Measurements from ENCODE around the gene SORBS2. TPM values are rescaled to one million over a fixed set of nuclear protein-coding genes. Genes with fewer than 3 reads are reported as not detected.

SORBS2 gene
- total and polyA plus RNA-seq, 4 experiments from 2014 or later: not detected

GRCh38 chr4:185822791-185823190 lies 10.8 kb upstream of the SORBS2 start:
- peaks cover 0 to 2% (median 0%) of the 10 kb centered on the region in 8 donors for H3K9me3 Mint-ChIP-seq

GRCh38 chr4:185821029-185821419 lies 9.0 kb upstream of the SORBS2 start:
- Histone ChIP-seq H3K27me3 (ENCODE audit: insufficient read depth, low read length) (no peaks in the 10 kb centered on the region), H3K4me1 (ENCODE audit: insufficient read depth, low read length) (no peaks in the 10 kb centered on the region), H3K36me3 (ENCODE audit: insufficient read depth, low read length) (no peaks in the 10 kb centered on the region), H3K27ac (ENCODE audit: low read depth, low read length) (no peak overlapping the region), H3K4me3 (ENCODE audit: low read length in 2 of 2) (no peak overlapping the region), H3K9me3 (ENCODE audit: control insufficient read depth in 1 of 2, low read length in 2 of 2) (no peaks in the 10 kb centered on the region)
- no peak overlapping the region for H3K27ac Mint-ChIP-seq
- H3K27me3 Mint-ChIP-seq: peaks cover 0 to 4% of the 10 kb centered on the region in 2 donors
- peaks cover 0 to 2% (median 0%) of the 10 kb centered on the region in 8 donors for H3K9me3 Mint-ChIP-seq
- ChIA-PET POLR2A (ENCODE audit: partially characterized antibody) (no interaction called here), CTCF (ENCODE audit: partially characterized antibody) (no interaction called here)
- intact Hi-C loops (cut with micrococcal nuclease): no loop called here
- DNase-seq: no peak
- no peak overlapping the region for H3K4me3 Mint-ChIP-seq
- H3K36me3 Mint-ChIP-seq: no peaks in the 10 kb centered on the region
- H3K4me1 Mint-ChIP-seq: no peaks in the 10 kb centered on the region

More at GRCh38 chr4:185822791-185823190, 10.8 kb upstream of the SORBS2 start:
- CTCF ChIA-PET (ENCODE audit: partially characterized antibody): no interaction called here
- Mint-ChIP-seq H3K27ac (no peak overlapping the region), H3K27me3 (peaks cover 0 to 2% of the 10 kb centered on the region in 2 donors), H3K36me3 (no peaks in the 10 kb centered on the region), H3K4me3 (no peak overlapping the region), H3K4me1 (no peaks in the 10 kb centered on the region)
- POLR2A ChIA-PET (ENCODE audit: partially characterized antibody): no interaction called here
- no peaks in the 10 kb centered on the region for H3K9me3 ChIP-seq (ENCODE audit: control insufficient read depth in 1 of 2, low read length in 2 of 2)
- H3K27ac ChIP-seq (ENCODE audit: low read depth, low read length): no peak overlapping the region
- no peaks in the 10 kb centered on the region for H3K27me3 ChIP-seq (ENCODE audit: insufficient read depth, low read length)
- no peak for DNase-seq
- H3K4me1 ChIP-seq (ENCODE audit: insufficient read depth, low read length): no peaks in the 10 kb centered on the region
- H3K36me3 ChIP-seq (ENCODE audit: insufficient read depth, low read length): no peaks in the 10 kb centered on the region
- intact Hi-C loops (cut with micrococcal nuclease): no loop called here
- no peak overlapping the region for H3K4me3 ChIP-seq (ENCODE audit: low read length in 2 of 2)

- H3K27me3 ChIP-seq (ENCODE audit: insufficient read depth, low read length): no peaks in the 10 kb centered on the region
- no peaks in the 10 kb centered on the region for H3K9me3 ChIP-seq (ENCODE audit: control insufficient read depth in 1 of 2, low read length in 2 of 2)
- no peak overlapping the region for H3K4me3 Mint-ChIP-seq
- ChIA-PET POLR2A (ENCODE audit: partially characterized antibody) (no interaction called here), CTCF (ENCODE audit: partially characterized antibody) (no interaction called here)
- H3K27me3 Mint-ChIP-seq: peaks cover 0 to 4% of the 10 kb centered on the region in 2 donors
- no peaks in the 10 kb centered on the region for H3K36me3 ChIP-seq (ENCODE audit: insufficient read depth, low read length)
- peaks cover 0 to 2% (median 0%) of the 10 kb centered on the region in 8 donors for H3K9me3 Mint-ChIP-seq
- H3K36me3 Mint-ChIP-seq: no peaks in the 10 kb centered on the region
- H3K4me1 ChIP-seq (ENCODE audit: insufficient read depth, low read length): no peaks in the 10 kb centered on the region
- no peak for DNase-seq
- H3K27ac ChIP-seq (ENCODE audit: low read depth, low read length): no peak overlapping the region
- H3K27ac Mint-ChIP-seq: no peak overlapping the region
- no peaks in the 10 kb centered on the region for H3K4me1 Mint-ChIP-seq
- intact Hi-C loops (cut with micrococcal nuclease): no loop called here
- no peak overlapping the region for H3K4me3 ChIP-seq (ENCODE audit: low read length in 2 of 2)
These were observed 8.4 kb upstream of the SORBS2 start for GRCh38 chr4:185820146-185821028.

GRCh38 chr4:185819144-185819543 lies 7.2 kb upstream of the SORBS2 start:
- H3K27me3 Mint-ChIP-seq: peaks cover 4% of the 10 kb centered on the region in 2 donors
- no peak overlapping the region for H3K4me3 Mint-ChIP-seq
- H3K27me3 ChIP-seq (ENCODE audit: insufficient read depth, low read length): no peaks in the 10 kb centered on the region
- intact Hi-C loops (cut with micrococcal nuclease): no loop called here
- CTCF ChIA-PET (ENCODE audit: partially characterized antibody): interaction anchor here (0.8 kb wide), 1 partner anchor 9 kb away, joined by 3 read pairs; no protein-coding TSS in a partner anchor
- H3K4me1 Mint-ChIP-seq: no peaks in the 10 kb centered on the region
- no peaks in the 10 kb centered on the region for H3K4me1 ChIP-seq (ENCODE audit: insufficient read depth, low read length)
- H3K27ac Mint-ChIP-seq: no peak overlapping the region
- no peaks in the 10 kb centered on the region for H3K36me3 Mint-ChIP-seq
- POLR2A ChIA-PET (ENCODE audit: partially characterized antibody): no interaction called here
- no peaks in the 10 kb centered on the region for H3K9me3 ChIP-seq (ENCODE audit: control insufficient read depth in 1 of 2, low read length in 2 of 2)
- peaks cover 0 to 2% (median 0%) of the 10 kb centered on the region in 8 donors for H3K9me3 Mint-ChIP-seq
- no peaks in the 10 kb centered on the region for H3K36me3 ChIP-seq (ENCODE audit: insufficient read depth, low read length)
- DNase-seq: no peak
- no peak overlapping the region for H3K27ac ChIP-seq (ENCODE audit: low read depth, low read length)
- no peak overlapping the region for H3K4me3 ChIP-seq (ENCODE audit: low read length in 2 of 2)

- CTCF ChIA-PET (ENCODE audit: partially characterized antibody): no interaction called here
These were observed 5.4 kb upstream of the SORBS2 start for GRCh38 chr4:185817403-185817818.

GRCh38 chr4:185813133-185813532 lies 1.1 kb upstream of the SORBS2 start:
- Mint-ChIP-seq H3K27ac (no peak overlapping the region), H3K4me1 (peaks cover 0 to 3% (median 0%) of the 10 kb centered on the region in 4 donors), H3K4me3 (no peak overlapping the region), H3K9me3 (no peaks in the 10 kb centered on the region), H3K27me3 (peaks cover 10 to 16% of the 10 kb centered on the region in 2 donors), H3K36me3 (no peaks in the 10 kb centered on the region)
- H3K36me3 ChIP-seq (ENCODE audit: insufficient read depth, low read length): no peaks in the 10 kb centered on the region
- no peaks in the 10 kb centered on the region for H3K9me3 ChIP-seq (ENCODE audit: control insufficient read depth in 1 of 2, low read length in 2 of 2)
- POLR2A ChIA-PET (ENCODE audit: partially characterized antibody): no interaction called here
- H3K4me1 ChIP-seq (ENCODE audit: insufficient read depth, low read length): no peaks in the 10 kb centered on the region
- H3K27me3 ChIP-seq (ENCODE audit: insufficient read depth, low read length): no peaks in the 10 kb centered on the region
- no peak overlapping the region for H3K27ac ChIP-seq (ENCODE audit: low read depth, low read length)
- DNase-seq: no peak
- intact Hi-C loops (cut with micrococcal nuclease): no loop called here
- no peak overlapping the region for H3K4me3 ChIP-seq (ENCODE audit: low read length in 2 of 2)
- CTCF ChIA-PET (ENCODE audit: partially characterized antibody): no interaction called here

More at GRCh38 chr4:185817403-185817818, 5.4 kb upstream of the SORBS2 start:
- no peak overlapping the region for H3K27ac ChIP-seq (ENCODE audit: low read depth, low read length)
- intact Hi-C loops (cut with micrococcal nuclease): no loop called here
- Mint-ChIP-seq H3K4me3 (no peak overlapping the region), H3K27ac (no peak overlapping the region), H3K27me3 (peaks cover 8 to 10% of the 10 kb centered on the region in 2 donors), H3K36me3 (no peaks in the 10 kb centered on the region), H3K9me3 (peaks cover 0 to 2% (median 0%) of the 10 kb centered on the region in 8 donors), H3K4me1 (no peaks in the 10 kb centered on the region)
- H3K36me3 ChIP-seq (ENCODE audit: insufficient read depth, low read length): no peaks in the 10 kb centered on the region
- POLR2A ChIA-PET (ENCODE audit: partially characterized antibody): no interaction called here
- no peaks in the 10 kb centered on the region for H3K9me3 ChIP-seq (ENCODE audit: control insufficient read depth in 1 of 2, low read length in 2 of 2)
- H3K27me3 ChIP-seq (ENCODE audit: insufficient read depth, low read length): no peaks in the 10 kb centered on the region
- no peaks in the 10 kb centered on the region for H3K4me1 ChIP-seq (ENCODE audit: insufficient read depth, low read length)
- no peak for DNase-seq
- no peak overlapping the region for H3K4me3 ChIP-seq (ENCODE audit: low read length in 2 of 2)

GRCh38 chr4:185810746-185811508 lies 1.1 kb downstream of the SORBS2 start:
- H3K36me3 ChIP-seq (ENCODE audit: insufficient read depth, low read length): no peaks in the 10 kb centered on the region
- no peak overlapping the region for H3K27ac ChIP-seq (ENCODE audit: low read depth, low read length)
- no peaks in the 10 kb centered on the region for H3K9me3 Mint-ChIP-seq
- H3K9me3 ChIP-seq (ENCODE audit: control insufficient read depth in 1 of 2, low read length in 2 of 2): no peaks in the 10 kb centered on the region
- no peak overlapping the region for H3K4me3 Mint-ChIP-seq
- H3K27me3 Mint-ChIP-seq: peaks cover 10 to 16% of the 10 kb centered on the region in 2 donors
- no peak overlapping the region for H3K27ac Mint-ChIP-seq
- ChIA-PET CTCF (ENCODE audit: partially characterized antibody) (no interaction called here), POLR2A (ENCODE audit: partially characterized antibody) (no interaction called here)
- H3K4me1 Mint-ChIP-seq: peaks cover 0 to 3% (median 0%) of the 10 kb centered on the region in 4 donors
- H3K4me3 ChIP-seq (ENCODE audit: low read length in 2 of 2): no peak overlapping the region
- intact Hi-C loops (cut with micrococcal nuclease): no loop called here
- H3K4me1 ChIP-seq (ENCODE audit: insufficient read depth, low read length): no peaks in the 10 kb centered on the region
- H3K36me3 Mint-ChIP-seq: no peaks in the 10 kb centered on the region
- no peak for DNase-seq
- no peaks in the 10 kb centered on the region for H3K27me3 ChIP-seq (ENCODE audit: insufficient read depth, low read length)

All from CD4-positive, alpha-beta memory T cell (primary cell).